Measurements from ENCODE around the gene GCHFR. TPM values are rescaled to one million over a fixed set of nuclear protein-coding genes. Genes with fewer than 3 reads are reported as not detected.

The GCHFR gene
- total and polyA plus RNA-seq, 8 donors = 4.9 to 21.4 (median 8.7) TPM

DNA sequence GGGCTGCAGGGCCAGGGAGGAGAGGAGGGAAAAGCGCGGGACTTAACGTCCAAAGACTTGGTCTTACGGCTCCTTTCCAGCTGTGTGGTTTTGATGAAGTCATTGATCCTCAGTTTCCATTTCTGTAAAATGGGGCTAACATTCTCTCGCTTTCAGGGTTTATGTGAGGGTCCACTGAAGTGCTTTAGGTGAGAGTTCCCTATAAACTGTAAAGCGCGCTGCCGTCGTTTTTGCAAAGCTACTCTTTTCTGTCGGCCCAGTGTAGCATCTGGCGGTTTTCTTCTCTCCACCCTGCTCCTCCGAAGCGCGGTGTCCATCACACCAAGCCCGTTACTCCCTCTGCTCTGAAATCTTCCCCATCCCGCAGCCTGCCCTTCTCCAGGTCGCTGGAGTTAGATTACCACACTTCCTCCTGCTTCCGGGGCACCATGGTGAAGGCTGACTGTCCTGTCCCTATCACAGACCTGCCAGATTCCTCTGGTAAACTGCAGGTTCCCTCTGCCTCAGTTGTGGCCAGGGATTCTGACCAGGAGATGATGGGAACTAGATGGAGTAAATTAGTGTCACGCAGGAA lies 44.1 kb downstream of the GCHFR start:
- Histone ChIP-seq H3K27ac (peak overlapping the region in 2 of 4 donors; percentile 27 to 91), H3K9me3 (no peaks in the 10 kb centered on the region), H3K4me3 (peak overlapping the region; percentile 91 to 96 (median 93)), H3K36me3 (no peaks in the 10 kb centered on the region), H3K4me1 (peaks cover 3 to 13% (median 7%) of the 10 kb centered on the region in 3 donors), H3K27me3 (no peaks in the 10 kb centered on the region)
- FAIRE-seq = no peak
- intact Hi-C loops (cut with DNase I) = no loop called here
- WGBS, 2 donors = 30 to 50% methylated on average over 19 of the region's 19 CpGs
- no peak for ATAC-seq
- peak in 1 of 6 donors; percentile 45 for DNase-seq
- TF ChIP-seq, protein P1, sequence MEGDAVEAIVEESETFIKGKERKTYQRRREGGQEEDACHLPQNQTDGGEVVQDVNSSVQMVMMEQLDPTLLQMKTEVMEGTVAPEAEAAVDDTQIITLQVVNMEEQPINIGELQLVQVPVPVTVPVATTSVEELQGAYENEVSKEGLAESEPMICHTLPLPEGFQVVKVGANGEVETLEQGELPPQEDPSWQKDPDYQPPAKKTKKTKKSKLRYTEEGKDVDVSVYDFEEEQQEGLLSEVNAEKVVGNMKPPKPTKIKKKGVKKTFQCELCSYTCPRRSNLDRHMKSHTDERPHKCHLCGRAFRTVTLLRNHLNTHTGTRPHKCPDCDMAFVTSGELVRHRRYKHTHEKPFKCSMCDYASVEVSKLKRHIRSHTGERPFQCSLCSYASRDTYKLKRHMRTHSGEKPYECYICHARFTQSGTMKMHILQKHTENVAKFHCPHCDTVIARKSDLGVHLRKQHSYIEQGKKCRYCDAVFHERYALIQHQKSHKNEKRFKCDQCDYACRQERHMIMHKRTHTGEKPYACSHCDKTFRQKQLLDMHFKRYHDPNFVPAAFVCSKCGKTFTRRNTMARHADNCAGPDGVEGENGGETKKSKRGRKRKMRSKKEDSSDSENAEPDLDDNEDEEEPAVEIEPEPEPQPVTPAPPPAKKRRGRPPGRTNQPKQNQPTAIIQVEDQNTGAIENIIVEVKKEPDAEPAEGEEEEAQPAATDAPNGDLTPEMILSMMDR (IDR thresholded peaks at IDR 0.05) = no peak

DNA sequence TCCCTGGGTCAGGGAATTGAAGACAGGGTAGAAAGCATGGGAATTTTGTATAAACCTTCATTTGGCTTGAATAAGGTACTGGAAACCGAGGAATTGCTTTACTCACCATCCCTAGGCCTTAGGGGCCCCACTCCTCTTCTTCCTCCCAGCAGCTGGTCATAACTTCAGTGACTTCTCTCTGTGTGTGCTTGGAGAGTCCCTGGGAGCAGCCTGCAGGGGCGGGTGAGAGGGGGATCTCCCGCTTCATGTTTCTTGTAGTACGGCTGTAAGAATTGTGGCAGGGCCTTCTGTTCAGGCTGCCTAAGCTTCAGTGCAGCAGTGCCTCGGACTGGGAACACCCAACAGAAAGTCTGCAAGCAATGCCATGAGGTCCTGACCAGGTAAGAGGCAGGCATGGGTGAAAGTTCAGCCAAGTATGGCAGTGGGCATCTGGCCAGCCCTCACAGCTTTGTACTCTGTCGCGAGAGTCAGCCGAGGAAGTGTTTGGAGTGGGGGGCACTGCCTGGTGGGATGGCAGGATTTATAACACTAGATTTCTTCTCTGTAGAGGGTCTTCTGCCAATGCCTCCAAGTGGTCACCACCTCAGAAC lies 45.1 kb downstream of the GCHFR start:
- FAIRE-seq (no peak), ATAC-seq (no peak), DNase-seq (peak in 2 of 6 donors; percentile 36 to 60)
- Histone ChIP-seq H3K9me3 (no peaks in the 10 kb centered on the region), H3K27ac (no peak overlapping the region), H3K4me1 (peaks cover 3 to 10% (median 7%) of the 10 kb centered on the region in 3 donors), H3K36me3 (peaks cover 0 to 5% (median 4%) of the 10 kb centered on the region in 3 donors), H3K27me3 (no peaks in the 10 kb centered on the region), H3K4me3 (peak overlapping the region in 1 of 4 donors; percentile 96)
- WGBS, 2 donors = 70 to 79% methylated on average over 8 of the region's 8 CpGs
- TF ChIP-seq, protein P1 (IDR thresholded peaks at IDR 0.05) = no peak
- intact Hi-C loops (cut with DNase I) = no loop called here

DNA sequence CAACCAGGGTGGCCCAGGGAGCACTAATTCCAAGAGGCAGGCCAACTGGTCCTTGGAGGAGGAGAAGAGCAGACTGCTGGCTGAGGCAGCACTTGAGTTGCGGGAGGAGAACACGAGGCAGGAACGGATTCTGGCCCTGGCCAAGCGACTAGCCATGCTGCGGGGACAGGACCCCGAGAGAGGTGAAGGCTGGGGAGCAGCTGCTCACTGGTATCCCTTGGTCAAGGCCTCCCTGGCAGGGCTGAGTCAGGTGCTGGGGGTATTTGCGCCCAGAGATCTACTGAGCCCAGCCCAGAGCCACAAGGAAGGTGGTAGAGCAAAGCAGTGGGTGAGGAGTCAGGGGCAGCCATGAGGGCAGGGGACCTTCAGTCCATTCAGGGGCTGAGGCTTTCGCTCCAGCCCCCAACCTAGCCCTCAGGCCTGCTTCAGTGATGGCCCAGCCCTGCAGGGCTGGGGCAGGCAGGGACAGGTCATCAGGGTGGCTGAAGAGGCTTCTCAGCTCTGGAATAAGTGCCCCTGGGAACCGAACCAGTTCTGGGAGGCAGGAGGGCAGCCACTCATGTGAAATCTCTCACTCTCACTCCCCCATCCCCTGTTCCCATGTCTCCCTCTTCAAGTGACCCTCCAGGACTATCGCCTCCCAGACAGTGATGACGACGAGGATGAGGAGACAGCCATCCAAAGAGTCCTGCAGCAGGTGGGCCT lies 49.0 kb downstream of the GCHFR start:
- Histone ChIP-seq H3K4me1 (peaks cover 0 to 7% (median 5%) of the 10 kb centered on the region in 3 donors), H3K4me3 (no peak overlapping the region), H3K36me3 (peaks cover 0 to 8% (median 4%) of the 10 kb centered on the region in 3 donors), H3K27ac (no peak overlapping the region), H3K9me3 (no peaks in the 10 kb centered on the region), H3K27me3 (no peaks in the 10 kb centered on the region)
- ATAC-seq = no peak
- intact Hi-C loops (cut with DNase I) = no loop called here
- DNase-seq = peak in 1 of 6 donors; percentile 63
- TF ChIP-seq, protein P1 (IDR thresholded peaks at IDR 0.05) = no peak
- no peak for FAIRE-seq
- 92 to 97% methylated on average over 12 of the region's 12 CpGs for WGBS, 2 donors

DNA sequence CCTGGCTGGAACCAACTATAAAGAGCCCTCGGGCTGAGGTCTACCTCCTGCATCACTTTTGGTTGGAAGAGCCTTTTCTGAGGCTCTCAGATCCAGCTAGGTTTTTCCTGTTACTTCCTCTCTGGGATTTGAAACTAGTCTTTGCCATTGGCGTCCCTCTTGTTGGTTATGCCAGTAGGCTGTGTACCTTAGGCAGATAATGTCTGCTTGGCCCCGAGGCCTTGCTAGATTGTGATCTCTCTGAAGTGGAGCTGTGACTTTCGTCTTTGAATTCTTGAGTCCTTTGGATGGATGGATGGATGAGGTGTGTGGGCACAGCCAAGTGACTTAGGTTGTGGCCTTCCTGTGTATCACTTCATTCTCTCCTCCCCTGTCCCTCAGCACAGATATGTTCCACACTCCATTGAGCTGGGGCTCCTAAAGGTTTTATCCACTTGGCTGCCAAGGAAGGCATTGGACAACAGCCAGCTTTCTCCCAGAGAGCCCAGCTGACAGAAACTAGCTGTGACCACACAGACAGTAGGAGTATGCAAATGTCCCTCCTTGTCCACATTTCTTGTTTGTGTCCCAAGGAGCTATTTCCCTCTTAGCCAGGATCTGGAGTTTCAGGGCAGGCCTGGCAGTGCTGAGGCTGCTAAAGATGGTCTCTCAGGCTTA lies 51.3 kb downstream of the GCHFR start:
- intact Hi-C loops (cut with DNase I) = no loop called here
- Histone ChIP-seq H3K4me3 (no peak overlapping the region), H3K9me3 (no peaks in the 10 kb centered on the region), H3K4me1 (no peaks in the 10 kb centered on the region), H3K27me3 (no peaks in the 10 kb centered on the region), H3K27ac (no peak overlapping the region), H3K36me3 (peaks cover 0 to 8% (median 4%) of the 10 kb centered on the region in 3 donors)
- DNase-seq (peak in 1 of 6 donors; percentile 21), FAIRE-seq (no peak), ATAC-seq (peak in 2 of 4 donors; percentile 45 to 57)
- TF ChIP-seq, protein P1 (IDR thresholded peaks at IDR 0.05) = no peak
- WGBS, 2 donors = 45 to 46% methylated on average over 4 of the region's 4 CpGs

Other genes with a start within 250 kb of the GCHFR start
- gene CCDC32, start 199.0 kb upstream of the GCHFR start, total RNA-seq = 10 to 100 TPM; 13.5 to 22.6 (median 16.1) TPM
- 10 to 100 TPM; 14.3 to 20.8 TPM for gene CCDC32, start 199.0 kb upstream of the GCHFR start, polyA plus RNA-seq
- 1 to 10 TPM; 1.9 to 4.3 (median 3.1) TPM for gene RPUSD2, start 194.8 kb upstream of the GCHFR start, total RNA-seq
- gene RPUSD2, start 194.8 kb upstream of the GCHFR start, polyA plus RNA-seq = 1 to 10 TPM; 4.4 to 9.7 TPM
- under 1 TPM; 0.04 to 0.90 (median 0.35) TPM for gene KNL1, start 169.8 kb upstream of the GCHFR start, total RNA-seq
- gene KNL1, start 169.8 kb upstream of the GCHFR start, polyA plus RNA-seq = under 1 TPM; 0.02 to 0.11 TPM
- 1 to 10 TPM in 1 of 6 donors, under 1 TPM in 5; 0.19 to 1.3 (median 0.58) TPM for gene RAD51, start 68.9 kb upstream of the GCHFR start, total RNA-seq
- under 1 TPM; 0.15 to 0.42 TPM for gene RAD51, start 68.9 kb upstream of the GCHFR start, polyA plus RNA-seq
- 10 to 100 TPM; 16.6 to 21.2 (median 17.2) TPM for gene RMDN3, start 8.8 kb upstream of the GCHFR start, total RNA-seq
- 10 to 100 TPM; 11.9 to 21.3 TPM for gene RMDN3, start 8.8 kb upstream of the GCHFR start, polyA plus RNA-seq
- gene C15orf62, start 5.9 kb downstream of the GCHFR start, total RNA-seq = under 1 TPM in 5 of 6 donors, not detected in 1; 0.06 to 0.23 (median 0.12) TPM
- under 1 TPM; 0.16 to 0.46 TPM for gene C15orf62, start 5.9 kb downstream of the GCHFR start, polyA plus RNA-seq
- 10 to 100 TPM in 2 of 6 donors, 1 to 10 TPM in 4; 7.4 to 14.4 (median 8.2) TPM for gene ZFYVE19, start 43.0 kb downstream of the GCHFR start, total RNA-seq
- gene ZFYVE19, start 43.0 kb downstream of the GCHFR start, polyA plus RNA-seq = 10 to 100 TPM; 19.0 to 27.3 TPM
- 10 to 100 TPM; 12.2 to 23.1 (median 14.8) TPM for gene DNAJC17, start 43.4 kb downstream of the GCHFR start, total RNA-seq
- 10 to 100 TPM; 54.9 to 57.6 TPM for gene DNAJC17, start 43.4 kb downstream of the GCHFR start, polyA plus RNA-seq
- gene PPP1R14D, start 64.6 kb downstream of the GCHFR start, total RNA-seq = under 1 TPM in 2 of 6 donors, not detected in 4; 0.23 to 0.37 TPM
- 1 to 10 TPM in 1 of 2 donors, under 1 TPM in 1; 0.72 to 2.6 TPM for gene PPP1R14D, start 64.6 kb downstream of the GCHFR start, polyA plus RNA-seq
- gene SPINT1, start 80.0 kb downstream of the GCHFR start, total RNA-seq = 100 to 1,000 TPM in 1 of 6 donors, 10 to 100 TPM in 5; 39.6 to 123 (median 51.1) TPM
- gene SPINT1, start 80.0 kb downstream of the GCHFR start, polyA plus RNA-seq = 10 to 100 TPM; 39.3 to 67.1 TPM
- 10 to 100 TPM in 4 of 6 donors, 1 to 10 TPM in 2; 3.5 to 19.8 (median 10.9) TPM for gene RHOV, start 110.2 kb downstream of the GCHFR start, total RNA-seq
- 10 to 100 TPM in 1 of 2 donors, 1 to 10 TPM in 1; 8.1 to 11.9 TPM for gene RHOV, start 110.2 kb downstream of the GCHFR start, polyA plus RNA-seq
- gene VPS18, start 130.4 kb downstream of the GCHFR start, total RNA-seq = 10 to 100 TPM in 1 of 6 donors, 1 to 10 TPM in 5; 4.4 to 12.5 (median 6.5) TPM
- gene VPS18, start 130.4 kb downstream of the GCHFR start, polyA plus RNA-seq = 1 to 10 TPM; 6.8 to 9.4 TPM
- 1 to 10 TPM; 1.3 to 4.5 (median 1.9) TPM for gene DLL4, start 165.3 kb downstream of the GCHFR start, total RNA-seq
- gene DLL4, start 165.3 kb downstream of the GCHFR start, polyA plus RNA-seq = 1 to 10 TPM; 2.6 to 4.8 TPM
- gene CHAC1, start 189.4 kb downstream of the GCHFR start, total RNA-seq = 10 to 100 TPM in 1 of 6 donors, 1 to 10 TPM in 4, under 1 TPM in 1; 0.40 to 90.5 (median 2.2) TPM
- gene CHAC1, start 189.4 kb downstream of the GCHFR start, polyA plus RNA-seq = 1 to 10 TPM; 2.5 to 6.1 TPM